Measurements from ENCODE around the gene PDPK1. TPM values are rescaled to one million over a fixed set of nuclear protein-coding genes. Genes with fewer than 3 reads are reported as not detected.
A peak's percentile ranks its signal among the peaks of the same experiment; 100 is the strongest.

PDPK1 gene
- total RNA-seq, 1 donor from 2014 or later, result 74.4 TPM

- intact Hi-C loops (cut with DNase I), result no loop called here
- no peak for ATAC-seq
- Histone ChIP-seq H3K4me3 (peak overlapping the region; percentile 76), H3K9me3 (no peaks in the 10 kb centered on the region), H3K36me3 (peaks cover 36% of the 10 kb centered on the region), H3K4me1 (peaks cover 59% of the 10 kb centered on the region), H3K27ac (peak overlapping the region; percentile 81), H3K27me3 (ENCODE audit: low read depth) (no peaks in the 10 kb centered on the region)
- peak; percentile 57 for DNase-seq
- TF ChIP-seq, protein P1, sequence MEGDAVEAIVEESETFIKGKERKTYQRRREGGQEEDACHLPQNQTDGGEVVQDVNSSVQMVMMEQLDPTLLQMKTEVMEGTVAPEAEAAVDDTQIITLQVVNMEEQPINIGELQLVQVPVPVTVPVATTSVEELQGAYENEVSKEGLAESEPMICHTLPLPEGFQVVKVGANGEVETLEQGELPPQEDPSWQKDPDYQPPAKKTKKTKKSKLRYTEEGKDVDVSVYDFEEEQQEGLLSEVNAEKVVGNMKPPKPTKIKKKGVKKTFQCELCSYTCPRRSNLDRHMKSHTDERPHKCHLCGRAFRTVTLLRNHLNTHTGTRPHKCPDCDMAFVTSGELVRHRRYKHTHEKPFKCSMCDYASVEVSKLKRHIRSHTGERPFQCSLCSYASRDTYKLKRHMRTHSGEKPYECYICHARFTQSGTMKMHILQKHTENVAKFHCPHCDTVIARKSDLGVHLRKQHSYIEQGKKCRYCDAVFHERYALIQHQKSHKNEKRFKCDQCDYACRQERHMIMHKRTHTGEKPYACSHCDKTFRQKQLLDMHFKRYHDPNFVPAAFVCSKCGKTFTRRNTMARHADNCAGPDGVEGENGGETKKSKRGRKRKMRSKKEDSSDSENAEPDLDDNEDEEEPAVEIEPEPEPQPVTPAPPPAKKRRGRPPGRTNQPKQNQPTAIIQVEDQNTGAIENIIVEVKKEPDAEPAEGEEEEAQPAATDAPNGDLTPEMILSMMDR (IDR thresholded peaks at IDR 0.05), result no peak
Measured at GRCh38 chr16:2518823-2519710, 18.8 kb upstream of the PDPK1 start.

- TF ChIP-seq, protein P1 (IDR thresholded peaks at IDR 0.05), result no peak
- DNase-seq, result no peak
- Histone ChIP-seq H3K36me3 (peaks cover 43% of the 10 kb centered on the region), H3K27ac (peak overlapping the region; percentile 81), H3K4me1 (peaks cover 59% of the 10 kb centered on the region), H3K27me3 (ENCODE audit: low read depth) (no peaks in the 10 kb centered on the region), H3K9me3 (no peaks in the 10 kb centered on the region), H3K4me3 (peak overlapping the region; percentile 76)
- intact Hi-C loops (cut with DNase I), result no loop called here
- no peak for ATAC-seq
Measured at GRCh38 chr16:2519711-2520080, 18.1 kb upstream of the PDPK1 start.

DNA sequence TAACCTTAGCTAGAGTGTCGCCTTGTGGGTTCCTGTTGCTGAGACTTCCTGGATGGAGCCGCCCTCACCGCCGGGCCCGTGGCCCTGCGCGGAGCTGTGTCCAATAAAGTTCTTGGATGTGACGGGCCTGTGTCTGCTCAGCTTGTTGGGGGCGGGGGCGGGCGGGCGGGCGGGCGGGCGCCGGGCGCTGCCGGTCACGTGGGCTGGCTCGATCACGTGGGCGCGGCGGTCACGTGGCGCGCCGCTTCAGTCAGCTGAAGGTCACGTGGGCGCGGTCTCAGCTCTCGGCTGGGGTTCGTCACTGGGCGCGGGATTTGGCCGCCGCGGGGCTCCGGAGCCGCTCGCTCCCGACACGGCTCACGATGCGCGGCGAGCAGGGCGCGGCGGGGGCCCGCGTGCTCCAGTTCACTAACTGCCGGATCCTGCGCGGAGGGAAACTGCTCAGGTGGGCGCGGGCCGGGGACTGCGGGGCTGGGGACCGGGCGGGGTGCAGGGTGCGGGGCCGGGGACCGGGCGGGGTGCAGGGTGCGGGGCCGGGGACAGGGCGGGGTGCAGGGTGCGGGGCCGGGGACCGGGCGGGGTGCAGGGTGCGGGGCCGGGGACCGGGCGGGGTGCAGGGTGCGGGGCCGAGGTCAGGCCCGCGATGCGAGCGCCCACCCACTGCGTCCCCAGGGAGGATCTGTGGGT lies 17.6 kb upstream of the PDPK1 start, which contains the start of gene AMDHD2:
Gene AMDHD2 (plus strand): TSS at position 275 of the 687 bp plus-strand sequence. CDS start 88 bp downstream, at position 363.
- peak; percentile 95 for DNase-seq
- TF ChIP-seq, protein P1 (IDR thresholded peaks at IDR 0.05), result no peak
- Histone ChIP-seq H3K4me1 (peaks cover 55% of the 10 kb centered on the region), H3K4me3 (peak within 1 kb of the TSS; percentile 76), H3K36me3 (peaks cover 48% of the 10 kb centered on the region), H3K27ac (peak within 1 kb of the TSS; percentile 81), H3K9me3 (no peaks in the 10 kb centered on the region), H3K27me3 (ENCODE audit: low read depth) (no peaks in the 10 kb centered on the region)
- peak; percentile 74 to 77 for ATAC-seq
- intact Hi-C loops (cut with DNase I), result no loop called here

- Histone ChIP-seq H3K27me3 (ENCODE audit: low read depth) (no peaks in the 10 kb centered on the region), H3K36me3 (peaks cover 55% of the 10 kb centered on the region), H3K4me3 (peak overlapping the region; percentile 76), H3K9me3 (no peaks in the 10 kb centered on the region), H3K27ac (peak overlapping the region; percentile 81), H3K4me1 (peaks cover 48% of the 10 kb centered on the region)
- TF ChIP-seq, protein P1 (IDR thresholded peaks at IDR 0.05), result no peak
- DNase-seq, result peak; percentile 68
- intact Hi-C loops (cut with DNase I), result no loop called here
- peak; percentile 3 to 24 for ATAC-seq
Measured at GRCh38 chr16:2520784-2521531, 16.9 kb upstream of the PDPK1 start.

DNA sequence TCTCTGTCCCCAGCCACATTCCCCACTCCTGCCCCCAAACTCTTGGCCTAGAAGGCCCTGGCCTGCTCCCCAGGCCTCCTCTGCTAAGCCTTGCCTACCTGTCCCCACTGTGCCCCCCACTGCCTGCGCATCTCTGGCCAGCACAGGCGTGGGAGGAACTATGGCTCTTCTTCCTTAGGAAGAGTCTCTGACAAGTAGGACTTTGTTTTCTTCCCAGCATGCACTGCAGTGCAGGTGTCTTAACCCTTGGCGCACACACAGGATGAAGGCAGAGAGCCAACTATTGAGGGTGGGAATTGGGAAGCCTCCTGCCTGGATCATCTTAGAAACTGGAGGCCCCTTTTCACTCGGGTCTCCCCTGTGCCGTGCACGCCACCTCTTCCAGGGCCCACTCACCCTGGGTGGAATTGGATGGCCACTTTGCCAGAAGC lies 14.0 kb upstream of the PDPK1 start:
- TF ChIP-seq, protein P1 (IDR thresholded peaks at IDR 0.05), result no peak
- intact Hi-C loops (cut with DNase I), result no loop called here
- DNase-seq (no peak), ATAC-seq (no peak)
- Histone ChIP-seq H3K4me3 (no peak overlapping the region), H3K9me3 (no peaks in the 10 kb centered on the region), H3K27ac (no peak overlapping the region), H3K4me1 (peaks cover 29% of the 10 kb centered on the region), H3K27me3 (ENCODE audit: low read depth) (no peaks in the 10 kb centered on the region), H3K36me3 (peaks cover 79% of the 10 kb centered on the region)
